NB4 (cell line): ENCODE results near the gene AMOTL1.

Experiments
- DNase-seq: peaks from one replicate; pipeline ENCODE4 v3.0.0; 2010; ENCODE audit warnings: low read depth
- H3K4me3 ChIP-seq: one replicate; pipeline ENCODE4 v1.5.1; 2011; ENCODE audit warnings: mild to moderate bottlenecking, low read depth, low read length, moderate library complexity
- MYC ChIP-seq: IDR thresholded peaks from 2 replicates; pipeline ENCODE4 v1.6.1; 2011; ENCODE audit warnings: low read depth, low read length
- POLR2A ChIP-seq: IDR thresholded peaks from 2 replicates; pipeline ENCODE4 v1.6.1; 2011; ENCODE audit warnings: mild to moderate bottlenecking; ENCODE audit not compliant: insufficient read length; ENCODE audit errors: extremely low read depth
- TF ChIP-seq, protein P1 (sequence below): IDR thresholded peaks from 2 replicates; pipeline ENCODE4 v1.6.1; 2011; ENCODE audit warnings: low read depth, low read length
- TF ChIP-seq, protein P2 (sequence below): IDR thresholded peaks from one replicate; pipeline ENCODE4 v1.5.1; 2012; ENCODE audit warnings: low read depth, low read length

The AMOTL1 gene

DNA sequence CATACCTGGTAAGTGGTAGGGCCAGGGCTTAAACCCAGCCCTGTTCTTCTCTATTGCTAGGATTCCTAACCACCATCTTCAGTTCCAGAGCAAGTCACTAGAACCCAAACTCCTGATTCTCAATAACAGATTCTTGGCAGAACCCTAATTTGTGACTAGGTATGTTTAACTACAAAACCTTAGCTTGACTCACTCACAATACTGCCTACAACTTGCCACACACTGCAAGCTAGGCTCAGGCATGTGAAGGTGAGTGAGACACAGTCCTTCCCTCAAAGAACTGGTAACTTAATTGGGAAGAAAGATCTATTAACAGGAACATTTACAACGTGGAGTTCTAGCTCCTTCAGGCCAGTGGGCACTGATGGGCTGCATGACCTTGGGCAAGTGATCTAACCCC, 14.5 kb upstream of the AMOTL1 start:
- TF ChIP-seq, protein P1, sequence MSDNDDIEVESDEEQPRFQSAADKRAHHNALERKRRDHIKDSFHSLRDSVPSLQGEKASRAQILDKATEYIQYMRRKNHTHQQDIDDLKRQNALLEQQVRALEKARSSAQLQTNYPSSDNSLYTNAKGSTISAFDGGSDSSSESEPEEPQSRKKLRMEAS, result no peak
- no peak for DNase-seq
- no peak overlapping the region for H3K4me3 ChIP-seq

DNA sequence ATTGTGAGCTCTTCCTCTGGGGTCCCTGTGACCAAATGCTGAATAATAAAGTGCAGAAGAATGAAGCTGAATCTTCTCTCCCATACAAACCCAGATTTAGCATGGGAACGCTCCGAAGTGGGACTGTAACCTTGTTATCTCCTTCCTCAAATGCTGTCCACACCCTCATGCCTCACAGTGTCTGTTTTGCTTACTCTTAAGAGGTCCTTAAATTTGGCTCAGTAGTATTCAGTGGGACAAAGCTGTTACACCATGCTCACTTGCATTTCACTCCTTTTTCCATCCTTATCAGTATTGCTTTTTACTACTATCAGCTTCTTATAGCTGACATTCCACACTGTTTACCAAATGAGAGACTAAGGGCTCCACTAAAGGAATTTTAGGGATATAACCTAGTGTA, 13.8 kb upstream of the AMOTL1 start:
- TF ChIP-seq POLR2A, result no peak
- TF ChIP-seq, protein P1, result no peak
- TF ChIP-seq, protein P2, sequence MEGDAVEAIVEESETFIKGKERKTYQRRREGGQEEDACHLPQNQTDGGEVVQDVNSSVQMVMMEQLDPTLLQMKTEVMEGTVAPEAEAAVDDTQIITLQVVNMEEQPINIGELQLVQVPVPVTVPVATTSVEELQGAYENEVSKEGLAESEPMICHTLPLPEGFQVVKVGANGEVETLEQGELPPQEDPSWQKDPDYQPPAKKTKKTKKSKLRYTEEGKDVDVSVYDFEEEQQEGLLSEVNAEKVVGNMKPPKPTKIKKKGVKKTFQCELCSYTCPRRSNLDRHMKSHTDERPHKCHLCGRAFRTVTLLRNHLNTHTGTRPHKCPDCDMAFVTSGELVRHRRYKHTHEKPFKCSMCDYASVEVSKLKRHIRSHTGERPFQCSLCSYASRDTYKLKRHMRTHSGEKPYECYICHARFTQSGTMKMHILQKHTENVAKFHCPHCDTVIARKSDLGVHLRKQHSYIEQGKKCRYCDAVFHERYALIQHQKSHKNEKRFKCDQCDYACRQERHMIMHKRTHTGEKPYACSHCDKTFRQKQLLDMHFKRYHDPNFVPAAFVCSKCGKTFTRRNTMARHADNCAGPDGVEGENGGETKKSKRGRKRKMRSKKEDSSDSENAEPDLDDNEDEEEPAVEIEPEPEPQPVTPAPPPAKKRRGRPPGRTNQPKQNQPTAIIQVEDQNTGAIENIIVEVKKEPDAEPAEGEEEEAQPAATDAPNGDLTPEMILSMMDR, result no peak
- TF ChIP-seq MYC, result no peak
- H3K4me3 ChIP-seq, result no peak overlapping the region
- DNase-seq, result no peak

DNA sequence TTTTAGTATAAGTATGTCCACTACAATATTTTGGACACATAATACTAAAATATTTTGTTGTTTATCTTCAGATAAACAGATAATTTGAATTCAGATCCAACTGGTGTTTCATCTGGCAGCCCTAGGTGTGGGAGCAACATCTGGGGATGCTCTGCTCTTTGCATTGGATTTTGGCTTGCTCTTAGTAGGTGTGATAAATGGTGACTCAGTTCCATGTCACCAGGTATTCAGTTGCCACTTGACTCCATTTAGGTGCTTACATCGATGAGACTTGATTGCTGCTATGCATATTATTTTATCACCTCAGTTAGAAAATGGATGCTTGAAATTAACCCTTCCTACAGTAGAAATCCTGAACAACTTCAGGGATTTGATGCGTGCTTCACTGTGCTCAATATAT, 13.3 kb upstream of the AMOTL1 start:
- no peak overlapping the region for H3K4me3 ChIP-seq
- TF ChIP-seq POLR2A (no peak), MYC (no peak)
- TF ChIP-seq, protein P2, result no peak
- TF ChIP-seq, protein P1, result no peak
- no peak for DNase-seq

DNA sequence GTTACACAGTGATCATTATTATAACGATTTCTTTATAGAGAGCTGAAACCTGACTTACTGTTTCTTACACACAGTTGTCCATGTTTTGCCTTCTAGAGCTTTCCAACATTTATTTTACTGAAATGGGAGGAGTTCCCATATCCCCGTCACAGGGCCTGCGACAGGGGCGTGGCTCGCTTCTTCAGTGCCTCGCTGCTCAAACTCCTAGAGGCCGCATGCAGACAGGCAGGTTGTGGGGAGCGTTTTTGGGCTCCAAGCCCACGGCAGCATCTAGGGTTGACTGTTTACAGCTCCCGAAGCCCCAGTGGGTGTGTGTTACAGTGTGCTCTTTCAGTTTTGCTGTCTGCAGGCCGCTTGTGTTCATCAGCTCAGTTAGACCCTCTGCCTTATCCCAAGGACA, 12.7 kb upstream of the AMOTL1 start:
- H3K4me3 ChIP-seq, result no peak overlapping the region
- DNase-seq, result no peak
- TF ChIP-seq, protein P2, result no peak
- no peak for TF ChIP-seq MYC
- TF ChIP-seq, protein P1, result no peak
- no peak for TF ChIP-seq POLR2A

DNA sequence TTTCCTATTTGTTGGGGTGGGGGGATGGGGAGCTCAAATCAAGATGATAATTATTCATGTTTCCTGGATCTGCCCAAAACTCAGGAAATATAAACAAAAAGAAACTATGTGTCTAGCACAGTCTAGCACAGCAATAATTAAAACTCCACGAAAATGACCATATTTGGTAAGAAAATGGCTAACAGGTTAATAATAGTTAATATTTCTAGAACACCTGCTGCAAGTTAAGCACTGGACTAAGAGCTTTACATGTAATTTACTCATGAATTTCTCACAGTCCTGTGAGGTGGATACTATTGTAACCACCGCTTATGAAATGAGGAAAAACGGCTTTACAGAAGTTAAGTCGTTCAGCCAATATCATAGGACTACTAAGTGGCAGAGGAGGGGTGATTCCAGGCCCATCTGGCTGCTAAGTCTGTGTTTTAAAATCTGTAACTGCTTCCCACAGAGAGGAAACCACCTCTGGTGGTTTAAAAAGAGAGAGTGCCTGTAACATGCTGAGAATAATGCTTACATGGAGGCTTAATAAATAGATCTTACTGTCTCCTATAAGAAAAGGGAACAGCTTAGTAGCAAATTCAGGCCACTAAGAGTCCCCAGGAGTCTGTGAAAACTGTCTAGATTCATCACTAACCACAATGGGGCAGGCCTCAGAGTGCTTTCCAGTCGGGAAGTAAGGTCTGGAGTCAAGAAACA, 11.0 kb upstream of the AMOTL1 start:
- DNase-seq, result no peak
- TF ChIP-seq, protein P2, result no peak
- no peak for TF ChIP-seq MYC
- no peak for TF ChIP-seq POLR2A
- TF ChIP-seq, protein P1, result no peak
- no peak overlapping the region for H3K4me3 ChIP-seq

DNA sequence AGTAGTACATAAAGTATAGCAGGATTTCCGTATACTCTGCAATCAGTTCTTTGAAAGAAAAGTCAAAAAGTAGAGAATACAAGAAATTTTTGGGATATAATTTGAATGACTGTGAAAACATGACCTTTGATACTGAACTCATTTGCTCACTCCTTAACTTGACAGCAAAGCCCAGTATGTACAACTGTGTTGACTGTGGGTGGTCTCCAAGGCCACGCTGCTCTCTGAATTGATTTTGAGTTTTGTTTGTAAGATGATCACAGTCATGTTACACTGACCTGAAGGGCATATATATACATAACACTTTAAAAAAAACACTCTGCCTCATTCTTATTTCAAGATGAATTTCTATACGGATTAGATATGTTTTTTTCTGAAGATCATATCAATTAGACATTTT, 9.5 kb upstream of the AMOTL1 start:
- TF ChIP-seq, protein P2, result no peak
- TF ChIP-seq MYC (no peak), POLR2A (no peak)
- TF ChIP-seq, protein P1, result no peak
- no peak for DNase-seq
- no peak overlapping the region for H3K4me3 ChIP-seq
